ENCODE results near the gene GPS2.

GPS2 gene

GRCh38 chr17:7314719-7315569 is at the start of gene GPS2 (continued):
- peak; percentile 50; the same call in 1 of the 2 replicates for TF ChIP-seq PATZ1 (tag by site-specific recombination; IDR thresholded peaks at IDR 0.05)
- TF ChIP-seq ZBTB20 (tag by site-specific recombination; IDR thresholded peaks at IDR 0.05), result peak; percentile 44; the same call in 1 of the 2 replicates
- TF ChIP-seq ELK4 (IDR thresholded peaks at IDR 0.05; ENCODE audit: borderline replicate concordance, low read depth, low read length), result no peak
- 0 out of 2 replicates have a peak, but pooled peaks have one; percentile 30 for TF ChIP-seq ZNF639 (tag by site-specific recombination; IDR thresholded peaks at IDR 0.05)
- no peak for TF ChIP-seq ZNF473 (tag by site-specific recombination; IDR thresholded peaks at IDR 0.05)
- TF ChIP-seq ZNF623 (tag by site-specific recombination; IDR thresholded peaks at IDR 0.05), result no peak
- peak; percentile 41; the same call in 1 of the 2 replicates for TF ChIP-seq OVOL3 (tag by site-specific recombination; IDR thresholded peaks at IDR 0.05)
- TF ChIP-seq ZBTB7A (tag by site-specific recombination; IDR thresholded peaks at IDR 0.05; ENCODE audit: low read depth), result peak; percentile 41; the same call in 1 of the 2 replicates
- peak; percentile 62; the same call in 1 of the 2 replicates for TF ChIP-seq ZNF76 (tag by site-specific recombination; IDR thresholded peaks at IDR 0.05; ENCODE audit: borderline replicate concordance, low read depth)
- TF ChIP-seq ZNF10 (tag by site-specific recombination; IDR thresholded peaks at IDR 0.05), result peak; percentile 45
- peak; percentile 60 for TF ChIP-seq ZNF692 (tag by site-specific recombination; IDR thresholded peaks at IDR 0.05)
- TF ChIP-seq ZFP69B (tag by site-specific recombination; IDR thresholded peaks at IDR 0.05), result peak; percentile 73; the same call in 1 of the 2 replicates
- TF ChIP-seq ZNF488 (tag by site-specific recombination; IDR thresholded peaks at IDR 0.05), result no peak
- no peak for TF ChIP-seq ZNF548 (tag by site-specific recombination; IDR thresholded peaks at IDR 0.05)
- TF ChIP-seq ZBTB17 (tag by site-specific recombination; IDR thresholded peaks at IDR 0.05), result peak; percentile 46; the same call in 1 of the 2 replicates
- no peak for TF ChIP-seq ZNF626 (tag by site-specific recombination; IDR thresholded peaks at IDR 0.05)
- TF ChIP-seq ZNF391 (tag by site-specific recombination; IDR thresholded peaks at IDR 0.05; ENCODE audit: borderline replicate concordance, low read depth), result no peak
- TF ChIP-seq INSM2 (tag by site-specific recombination; IDR thresholded peaks at IDR 0.05), result peak; percentile 55; the same call in 1 of the 2 replicates
- peak; percentile 58 for TF ChIP-seq YY1 (tag by site-specific recombination; IDR thresholded peaks at IDR 0.05)
- peak; percentile 0; the same call in 1 of the 2 replicates for TF ChIP-seq ZBTB48 (tag by site-specific recombination; IDR thresholded peaks at IDR 0.05)
- TF ChIP-seq ZNF837 (tag by site-specific recombination; IDR thresholded peaks at IDR 0.05), result no peak
- TF ChIP-seq ZNF510 (tag by site-specific recombination; IDR thresholded peaks at IDR 0.05; ENCODE audit: insufficient replicate concordance), result no peak
- peak; percentile 65 for TF ChIP-seq ZBTB21 (tag by site-specific recombination; IDR thresholded peaks at IDR 0.05)
- TF ChIP-seq ZNF830 (tag by site-specific recombination; IDR thresholded peaks at IDR 0.05; ENCODE audit: low read depth), result no peak
- peak; percentile 28; the same call in 1 of the 2 replicates for TF ChIP-seq KLF16 (tag by site-specific recombination; IDR thresholded peaks at IDR 0.05)
- no peak for TF ChIP-seq ZNF133 (tag by site-specific recombination; IDR thresholded peaks at IDR 0.05)
- TF ChIP-seq, protein P1, sequence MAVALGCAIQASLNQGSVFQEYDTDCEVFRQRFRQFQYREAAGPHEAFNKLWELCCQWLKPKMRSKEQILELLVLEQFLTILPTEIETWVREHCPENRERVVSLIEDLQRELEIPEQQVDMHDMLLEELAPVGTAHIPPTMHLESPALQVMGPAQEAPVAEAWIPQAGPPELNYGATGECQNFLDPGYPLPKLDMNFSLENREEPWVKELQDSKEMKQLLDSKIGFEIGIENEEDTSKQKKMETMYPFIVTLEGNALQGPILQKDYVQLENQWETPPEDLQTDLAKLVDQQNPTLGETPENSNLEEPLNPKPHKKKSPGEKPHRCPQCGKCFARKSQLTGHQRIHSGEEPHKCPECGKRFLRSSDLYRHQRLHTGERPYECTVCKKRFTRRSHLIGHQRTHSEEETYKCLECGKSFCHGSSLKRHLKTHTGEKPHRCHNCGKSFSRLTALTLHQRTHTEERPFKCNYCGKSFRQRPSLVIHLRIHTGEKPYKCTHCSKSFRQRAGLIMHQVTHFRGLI (tag by site-specific recombination; IDR thresholded peaks at IDR 0.05), result peak; percentile 45; the same call in 1 of the 2 replicates
- TF ChIP-seq ZNF610 (tag by site-specific recombination; IDR thresholded peaks at IDR 0.05; ENCODE audit: borderline replicate concordance), result peak; percentile 41; the same call in 1 of the 2 replicates
- peak; percentile 69 for TF ChIP-seq ZNF600 (tag by site-specific recombination; IDR thresholded peaks at IDR 0.05)

All from HEK293 (cell line).